OCI-LY7 (cell line): ENCODE data around the gene PRKCA. TPM values are rescaled to one million over a fixed set of nuclear protein-coding genes. Genes with fewer than 3 reads are reported as not detected.

Source experiments
- BruUV-seq: library from RNA; stranded (reverse); fragments of 400-500 nt; replicated peaks from 2 replicates; lab custom pipeline; 2021; lab: Mats Ljungman, UMichigan
- CTCF ChIA-PET: fragments of 300-600 bp; sonication (Branson Sonifier 250); formaldehyde crosslinking; loops from one replicate; lab custom pipeline; 2022; ENCODE audit warnings: antibody characterized with exemption; ENCODE audit not compliant: unreplicated experiment; lab: Charles Lee
- POLR2A ChIA-PET: fragments of 300-600 bp; sonication (Branson Sonifier 250); formaldehyde crosslinking; loops from one replicate; lab custom pipeline; 2022; ENCODE audit warnings: antibody characterized with exemption; lab: Charles Lee
- DNase-seq: peaks from one replicate; pipeline ENCODE4 v3.0.0-alpha.2; 2015; ENCODE audit warnings: low spot score
- H2AFZ ChIP-seq: fragments of 200-600 bp; sonication (generic), shearing (Covaris generic); 2 replicates; pipeline ENCODE4 v1.6.1; 2014; ENCODE audit warnings: mild to moderate bottlenecking, antibody characterized with exemption, low read length, moderate library complexity
- H3K27ac ChIP-seq: fragments of 200-600 bp; sonication (generic); 2 replicates; pipeline ENCODE4 v1.5.1; 2014; ENCODE audit warnings: mixed run types, low read depth, mild to moderate bottlenecking, moderate library complexity, low read length, inconsistent platforms; ENCODE audit not compliant: poor library complexity, severe bottlenecking
- H3K36me3 ChIP-seq: fragments of 200-600 bp; sonication (generic); 2 replicates; pipeline ENCODE4 v1.6.1; 2014; ENCODE audit warnings: mild to moderate bottlenecking, antibody characterized with exemption, low read length, moderate library complexity, mixed read lengths; ENCODE audit not compliant: insufficient read depth
- H3K4me1 ChIP-seq: fragments of 200-600 bp; sonication (generic); 2 replicates; pipeline ENCODE4 v1.5.1; 2014; ENCODE audit warnings: mild to moderate bottlenecking, low read length; ENCODE audit not compliant: insufficient read depth, poor library complexity, severe bottlenecking
- H3K4me2 ChIP-seq: fragments of 200-600 bp; sonication (generic); 2 replicates; pipeline ENCODE4 v1.6.1; 2014; ENCODE audit warnings: mild to moderate bottlenecking, low read length
- H3K4me3 ChIP-seq: fragments of 200-600 bp; sonication (generic); 2 replicates; pipeline ENCODE4 v1.5.1; 2014; ENCODE audit warnings: mild to moderate bottlenecking, low read depth, low read length; ENCODE audit not compliant: poor library complexity, severe bottlenecking
- H3K79me2 ChIP-seq: fragments of 200-600 bp; sonication (generic); 2 replicates; pipeline ENCODE4 v1.6.1; 2016; ENCODE audit warnings: low read depth, mild to moderate bottlenecking, low read length, moderate library complexity, mixed read lengths; ENCODE audit not compliant: insufficient read depth
- H3K9me2 ChIP-seq: fragments of 200-600 bp; sonication (generic); 2 replicates; pipeline ENCODE4 v1.6.1; 2016; ENCODE audit warnings: mild to moderate bottlenecking, low read length, mixed read lengths; ENCODE audit not compliant: insufficient read depth
- H3K9me3 ChIP-seq: fragments of 200-600 bp; sonication (generic); 2 replicates; pipeline ENCODE4 v1.6.1; 2014; ENCODE audit warnings: mild to moderate bottlenecking, mixed run types, low read length, mixed read lengths
- H4K20me1 ChIP-seq: fragments of 200-600 bp; sonication (generic); 2 replicates; pipeline ENCODE4 v1.6.1; 2014; ENCODE audit warnings: mild to moderate bottlenecking, antibody characterized with exemption, low read length, moderate library complexity, mixed read lengths; ENCODE audit not compliant: insufficient read depth
- CTCF ChIP-seq: fragments of 200-600 bp; sonication (generic); conservative IDR thresholded peaks from 2 replicates; pipeline ENCODE4 v1.5.1; 2014; ENCODE audit warnings: mild to moderate bottlenecking, antibody characterized with exemption, low read length, moderate library complexity, mixed read lengths
- EZH2phosphoT487 ChIP-seq: fragments of 200-600 bp; sonication (generic); IDR thresholded peaks from 2 replicates; pipeline ENCODE4 v1.6.1; 2018; ENCODE audit warnings: low read depth, borderline replicate concordance, mild to moderate bottlenecking, mixed run types, antibody characterized with exemption, low read length, moderate library complexity, mixed read lengths
- intact Hi-C: fragments of 100-400 bp; cut with micrococcal nuclease; formaldehyde crosslinking; loops from one replicate; pipeline ENCODE4 v1.10.0; 2022; ENCODE audit not compliant: unreplicated experiment
- total RNA-seq, 2 experiments: library from RNA; depleted of rRNA in 1 of 2; stranded (reverse); fragments of >200 nt in 1 of 2; shearing (Covaris generic) in 1 of 2; gene quantifications; 2 replicates each; pipeline ENCODE4 v1.2.3, GENCODE V29; 2014 to 2022

The PRKCA gene
- total RNA-seq, 2 experiments from 2014 or later = 6.6 to 32.1 TPM

GRCh38 chr17:66474258-66474657 is 171.8 kb downstream of the PRKCA start:
- CTCF ChIA-PET = no interaction called here
- no peak for DNase-seq
- H3K9me3 ChIP-seq = no peaks in the 10 kb centered on the region
- H3K4me1 ChIP-seq = peaks cover 15% of the 10 kb centered on the region
- POLR2A ChIA-PET = interaction anchor here (0.6 to 1.7 kb wide), 3 partner anchors 8 to 38 kb away, joined by 3 to 7 read pairs (median 3); no protein-coding TSS in a partner anchor
- intact Hi-C loops = no loop called here
- no peaks in the 10 kb centered on the region for H4K20me1 ChIP-seq
- H3K4me3 ChIP-seq = no peak overlapping the region
- no peaks in the 10 kb centered on the region for H3K79me2 ChIP-seq
- no peaks in the 10 kb centered on the region for H3K36me3 ChIP-seq
- no peak overlapping the region for H2AFZ ChIP-seq
- H3K27ac ChIP-seq = no peak overlapping the region
- no peak overlapping the region for H3K4me2 ChIP-seq
- BruUV-seq = no TSS peak
- H3K9me2 ChIP-seq = no peaks in the 10 kb centered on the region
- no peak for TF ChIP-seq EZH2phosphoT487

GRCh38 chr17:66474806-66475497 is 172.5 kb downstream of the PRKCA start:
- no peaks in the 10 kb centered on the region for H3K79me2 ChIP-seq
- ChIA-PET POLR2A (interaction anchor here (0.6 to 1.7 kb wide), 4 partner anchors 7 to 37 kb away, joined by 3 to 7 read pairs (median 3); no protein-coding TSS in a partner anchor), CTCF (no interaction called here)
- H3K4me2 ChIP-seq = no peak overlapping the region
- TF ChIP-seq CTCF (no peak), EZH2phosphoT487 (no peak)
- no peaks in the 10 kb centered on the region for H3K36me3 ChIP-seq
- no peak overlapping the region for H2AFZ ChIP-seq
- intact Hi-C loops = no loop called here
- H3K9me2 ChIP-seq = no peaks in the 10 kb centered on the region
- H3K27ac ChIP-seq = no peak overlapping the region
- no peaks in the 10 kb centered on the region for H4K20me1 ChIP-seq
- peaks cover 11% of the 10 kb centered on the region for H3K4me1 ChIP-seq
- BruUV-seq = no TSS peak
- H3K4me3 ChIP-seq = no peak overlapping the region
- no peaks in the 10 kb centered on the region for H3K9me3 ChIP-seq
- DNase-seq = no peak

GRCh38 chr17:66476014-66476413 is 173.6 kb downstream of the PRKCA start:
- Histone ChIP-seq H3K4me3 (no peak overlapping the region), H2AFZ (no peak overlapping the region), H4K20me1 (no peaks in the 10 kb centered on the region), H3K27ac (no peak overlapping the region), H3K9me3 (no peaks in the 10 kb centered on the region), H3K4me1 (peaks cover 6% of the 10 kb centered on the region), H3K9me2 (no peaks in the 10 kb centered on the region), H3K36me3 (no peaks in the 10 kb centered on the region), H3K4me2 (no peak overlapping the region), H3K79me2 (no peaks in the 10 kb centered on the region)
- intact Hi-C loops = no loop called here
- BruUV-seq = no TSS peak
- no peak for TF ChIP-seq CTCF
- no peak for TF ChIP-seq EZH2phosphoT487
- ChIA-PET POLR2A (no interaction called here), CTCF (no interaction called here)
- no peak for DNase-seq
